ENCODE results near the gene OPN3. TPM values are rescaled to one million over a fixed set of nuclear protein-coding genes. Genes with fewer than 3 reads are reported as not detected.

The OPN3 gene
- total RNA-seq, 1 experiment from 2014 or later, result 7.8 TPM

DNA sequence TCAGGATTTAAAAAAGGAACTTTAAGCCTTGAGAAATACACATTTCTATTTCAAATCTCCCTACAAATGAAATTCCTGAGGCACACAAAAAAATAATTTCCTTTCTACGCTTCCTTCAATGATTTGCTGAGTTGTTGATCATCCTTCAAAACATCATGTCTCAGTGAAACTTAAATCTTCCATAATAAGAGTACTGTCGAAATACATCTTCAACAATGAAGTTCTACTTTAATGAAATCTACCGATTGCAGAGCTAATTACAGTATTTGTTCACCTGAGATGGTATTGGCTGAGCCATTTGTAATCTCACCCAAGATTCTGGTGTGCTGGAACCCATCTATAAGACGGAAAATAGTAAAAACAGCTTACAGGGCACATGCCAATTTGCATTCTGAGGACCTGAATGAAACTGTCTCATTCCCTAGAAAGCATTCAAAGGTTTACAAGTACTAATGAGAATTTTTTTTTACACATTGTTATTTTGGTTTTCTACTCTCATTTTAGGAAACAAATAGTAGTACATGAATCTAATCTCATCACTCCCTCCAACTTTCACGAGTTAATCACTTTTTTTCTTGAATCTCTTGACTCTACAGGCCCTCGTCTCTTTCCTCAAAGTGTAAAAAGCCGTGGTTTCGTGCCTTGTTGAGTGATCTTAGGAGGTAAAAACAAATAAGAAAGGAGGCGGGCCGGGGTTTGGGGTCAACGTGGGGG lies 1.1 kb downstream of the OPN3 start:
- Histone ChIP-seq H3K4me3 (ENCODE audit: low read depth, low read length) (peak overlapping the region; percentile 97), H3K36me3 (ENCODE audit: control insufficient read depth, insufficient read depth, low read length) (peaks cover 1% of the 10 kb centered on the region; the same call in 1 of the 2 replicates), H3K27me3 (replicated peaks; ENCODE audit: control insufficient read depth, insufficient read depth, low read length) (no peaks in the 10 kb centered on the region), H3K4me1 (peaks cover 61% of the 10 kb centered on the region), H3K9me3 (peaks cover 20% of the 10 kb centered on the region)
- Mint-ChIP-seq H3K27ac (ENCODE audit: unreplicated experiment) (peak overlapping the region; percentile 84), H3K4me3 (ENCODE audit: unreplicated experiment) (peak overlapping the region; percentile 83), H3K27me3 (ENCODE audit: insufficient read depth, unreplicated experiment) (no peaks in the 10 kb centered on the region), H3K36me3 (ENCODE audit: insufficient read depth, unreplicated experiment) (peaks cover 36% of the 10 kb centered on the region), H3K4me1 (ENCODE audit: low read depth, unreplicated experiment) (peaks cover 52% of the 10 kb centered on the region), H3K9me3 (ENCODE audit: unreplicated experiment) (peaks cover 25% of the 10 kb centered on the region)
- no peak for DNase-seq
- TF ChIP-seq, protein P1, sequence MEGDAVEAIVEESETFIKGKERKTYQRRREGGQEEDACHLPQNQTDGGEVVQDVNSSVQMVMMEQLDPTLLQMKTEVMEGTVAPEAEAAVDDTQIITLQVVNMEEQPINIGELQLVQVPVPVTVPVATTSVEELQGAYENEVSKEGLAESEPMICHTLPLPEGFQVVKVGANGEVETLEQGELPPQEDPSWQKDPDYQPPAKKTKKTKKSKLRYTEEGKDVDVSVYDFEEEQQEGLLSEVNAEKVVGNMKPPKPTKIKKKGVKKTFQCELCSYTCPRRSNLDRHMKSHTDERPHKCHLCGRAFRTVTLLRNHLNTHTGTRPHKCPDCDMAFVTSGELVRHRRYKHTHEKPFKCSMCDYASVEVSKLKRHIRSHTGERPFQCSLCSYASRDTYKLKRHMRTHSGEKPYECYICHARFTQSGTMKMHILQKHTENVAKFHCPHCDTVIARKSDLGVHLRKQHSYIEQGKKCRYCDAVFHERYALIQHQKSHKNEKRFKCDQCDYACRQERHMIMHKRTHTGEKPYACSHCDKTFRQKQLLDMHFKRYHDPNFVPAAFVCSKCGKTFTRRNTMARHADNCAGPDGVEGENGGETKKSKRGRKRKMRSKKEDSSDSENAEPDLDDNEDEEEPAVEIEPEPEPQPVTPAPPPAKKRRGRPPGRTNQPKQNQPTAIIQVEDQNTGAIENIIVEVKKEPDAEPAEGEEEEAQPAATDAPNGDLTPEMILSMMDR (IDR thresholded peaks at IDR 0.05; ENCODE audit: insufficient read depth in 1 of 2, low read depth in 1 of 2, low read length in 1 of 2, severe bottlenecking in 1 of 2, unreplicated experiment in 1 of 2), result no peak
- POLR2A ChIA-PET, result no interaction called here
- CTCF ChIA-PET, result no interaction called here
- BruUV-seq (replicated peaks), result TSS peak; percentile 62
- intact Hi-C loops (cut with micrococcal nuclease; ENCODE audit: unreplicated experiment), result no loop called here

DNA sequence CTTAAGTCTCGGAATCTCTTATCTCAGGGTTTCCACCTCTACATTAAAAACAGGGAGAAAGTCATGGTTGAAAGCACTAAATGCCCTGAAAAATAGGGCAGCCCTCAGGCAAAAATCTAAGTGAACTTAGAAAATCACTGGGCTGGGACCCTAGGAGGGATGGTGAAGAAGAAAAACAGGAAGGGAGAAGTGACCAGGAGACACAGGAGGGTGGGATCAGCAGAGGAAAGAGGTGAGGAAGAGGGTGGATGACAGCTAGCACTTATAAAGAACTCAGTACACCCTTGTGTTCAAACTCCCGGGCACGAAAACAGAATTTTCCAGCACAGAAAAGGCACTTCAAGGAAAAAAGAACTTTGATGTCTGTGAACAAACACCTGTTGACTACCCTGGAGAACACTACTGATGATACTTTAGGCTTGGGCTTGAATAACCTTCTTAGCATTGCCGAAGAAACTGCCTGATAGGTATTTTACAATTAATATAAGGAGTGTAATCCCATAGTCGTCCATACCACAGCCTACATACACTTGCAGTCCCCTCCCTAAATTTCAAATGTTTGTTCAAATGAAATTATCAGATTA lies 2.0 kb downstream of the OPN3 start:
- Histone ChIP-seq H3K36me3 (ENCODE audit: control insufficient read depth, insufficient read depth, low read length) (peaks cover 1% of the 10 kb centered on the region; the same call in 1 of the 2 replicates), H3K4me3 (ENCODE audit: low read depth, low read length) (0 out of 2 replicates have a peak overlapping the region, but pooled peaks have one; percentile 10), H3K27me3 (replicated peaks; ENCODE audit: control insufficient read depth, insufficient read depth, low read length) (no peaks in the 10 kb centered on the region), H3K4me1 (peaks cover 61% of the 10 kb centered on the region), H3K9me3 (peaks cover 15% of the 10 kb centered on the region)
- DNase-seq, result no peak
- CTCF ChIA-PET, result interaction anchor here (1.2 kb wide), 1 partner anchor 27 kb away, joined by 3 read pairs; no protein-coding TSS in a partner anchor
- TF ChIP-seq, protein P1 (IDR thresholded peaks at IDR 0.05; ENCODE audit: insufficient read depth in 1 of 2, low read depth in 1 of 2, low read length in 1 of 2, severe bottlenecking in 1 of 2, unreplicated experiment in 1 of 2), result no peak
- peak overlapping the region; percentile 83 for H3K4me3 Mint-ChIP-seq (ENCODE audit: unreplicated experiment)
- intact Hi-C loops (cut with micrococcal nuclease; ENCODE audit: unreplicated experiment), result no loop called here
- no peaks in the 10 kb centered on the region for H3K27me3 Mint-ChIP-seq (ENCODE audit: insufficient read depth, unreplicated experiment)
- peak overlapping the region; percentile 47 for H3K27ac Mint-ChIP-seq (ENCODE audit: unreplicated experiment)
- peaks cover 25% of the 10 kb centered on the region for H3K9me3 Mint-ChIP-seq (ENCODE audit: unreplicated experiment)
- peaks cover 52% of the 10 kb centered on the region for H3K4me1 Mint-ChIP-seq (ENCODE audit: low read depth, unreplicated experiment)
- BruUV-seq (replicated peaks), result no TSS peak
- POLR2A ChIA-PET, result no interaction called here
- peaks cover 39% of the 10 kb centered on the region for H3K36me3 Mint-ChIP-seq (ENCODE audit: insufficient read depth, unreplicated experiment)

DNA sequence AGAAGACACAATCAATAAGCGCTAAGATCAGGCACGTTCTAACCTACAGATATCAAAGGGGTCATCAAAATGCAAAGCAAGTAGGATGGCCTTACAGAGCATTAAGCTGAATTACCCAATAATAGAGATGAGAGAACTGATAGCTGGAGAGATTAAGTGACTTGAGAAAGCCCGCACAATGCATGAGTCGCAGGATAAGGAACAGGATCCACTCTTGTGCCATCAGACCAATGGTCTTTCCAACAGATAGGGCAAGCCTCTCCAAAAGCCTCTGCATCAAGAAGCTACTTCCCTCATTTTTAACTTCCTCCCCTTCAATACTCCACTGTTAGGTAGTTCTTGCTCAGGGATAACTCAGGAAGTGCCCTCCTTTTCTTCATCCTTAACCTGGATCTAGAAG lies 2.6 kb downstream of the OPN3 start:
- POLR2A ChIA-PET, result no interaction called here
- BruUV-seq (replicated peaks), result no TSS peak
- H3K36me3 ChIP-seq (ENCODE audit: control insufficient read depth, insufficient read depth, low read length), result peaks cover 1% of the 10 kb centered on the region; the same call in 1 of the 2 replicates
- DNase-seq, result no peak
- Mint-ChIP-seq H3K27ac (ENCODE audit: unreplicated experiment) (peak overlapping the region; percentile 47), H3K9me3 (ENCODE audit: unreplicated experiment) (peaks cover 21% of the 10 kb centered on the region), H3K27me3 (ENCODE audit: insufficient read depth, unreplicated experiment) (no peaks in the 10 kb centered on the region), H3K4me3 (ENCODE audit: unreplicated experiment) (peak overlapping the region; percentile 83), H3K36me3 (ENCODE audit: insufficient read depth, unreplicated experiment) (peaks cover 39% of the 10 kb centered on the region), H3K4me1 (ENCODE audit: low read depth, unreplicated experiment) (peaks cover 51% of the 10 kb centered on the region)
- intact Hi-C loops (cut with micrococcal nuclease; ENCODE audit: unreplicated experiment), result no loop called here
- H3K4me3 ChIP-seq (ENCODE audit: low read depth, low read length), result no peak overlapping the region
- TF ChIP-seq, protein P1 (IDR thresholded peaks at IDR 0.05; ENCODE audit: insufficient read depth in 1 of 2, low read depth in 1 of 2, low read length in 1 of 2, severe bottlenecking in 1 of 2, unreplicated experiment in 1 of 2), result no peak
- H3K9me3 ChIP-seq, result peaks cover 15% of the 10 kb centered on the region
- no peaks in the 10 kb centered on the region for H3K27me3 ChIP-seq (replicated peaks; ENCODE audit: control insufficient read depth, insufficient read depth, low read length)
- CTCF ChIA-PET, result interaction anchor here (1.2 kb wide), 1 partner anchor 27 kb away, joined by 3 read pairs; no protein-coding TSS in a partner anchor
- H3K4me1 ChIP-seq, result peaks cover 59% of the 10 kb centered on the region
